Keratinocyte (primary cell): ENCODE measurements around the gene CD96. TPM values are rescaled to one million over a fixed set of nuclear protein-coding genes. Genes with fewer than 3 reads are reported as not detected.
"Not testable (repeated sequence)": the region's sequence is repeated elsewhere in the genome, so short reads cannot be mapped to it uniquely, and the experiment has no call there.

Experiments
- DNase-seq: peaks from one replicate; pipeline ENCODE4 v3.0.0-alpha.2; 2011; ENCODE audit warnings: low read depth, missing footprints, low spot score
- FAIRE-seq: peaks from 2 replicates; lab custom pipeline; 2011; peaks lifted over from hg19 to GRCh38; lab: Jason Lieb, UNC
- H2AFZ ChIP-seq: 2 replicates; pipeline ENCODE4 v1.6.0; 2012; ENCODE audit warnings: low read length, control low read depth, inconsistent platforms; ENCODE audit not compliant: control insufficient read depth
- H3K27ac ChIP-seq: 2 replicates; pipeline ENCODE4 v1.5.1; 2011; ENCODE audit warnings: low read length; ENCODE audit not compliant: control insufficient read depth, insufficient read depth
- H3K27me3 ChIP-seq: 3 replicates; pipeline ENCODE4 v1.6.0; 2011; ENCODE audit warnings: low read length; ENCODE audit not compliant: control insufficient read depth, insufficient read depth; ENCODE audit errors: extremely low read depth
- H3K36me3 ChIP-seq, 2 experiments: 2 replicates in 1 of 2; 3 replicates in 1 of 2; pipeline ENCODE4 v1.5.1; 2011; ENCODE audit warnings: low read length in 2 of 2, mild to moderate bottlenecking in 1 of 2; ENCODE audit not compliant: control insufficient read depth in 2 of 2, insufficient read depth in 2 of 2; ENCODE audit errors: extremely low read depth in 1 of 2
- H3K4me1 ChIP-seq: 3 replicates; pipeline ENCODE4 v1.5.1; 2011; ENCODE audit warnings: low read length; ENCODE audit not compliant: control insufficient read depth, insufficient read depth; ENCODE audit errors: extremely low read depth
- H3K4me2 ChIP-seq: 3 replicates; pipeline ENCODE4 v1.6.0; 2011; ENCODE audit warnings: low read depth, low read length; ENCODE audit not compliant: control insufficient read depth, insufficient read depth; ENCODE audit errors: extremely low read depth
- H3K4me3 ChIP-seq, 3 experiments: fragments of 200-600 bp in 1 of 3; sonication (generic) in 1 of 3; 2 replicates in 2 of 3; 3 replicates in 1 of 3; pipeline ENCODE4 v1.5.1; 2011 to 2016; ENCODE audit warnings: low read length in 3 of 3, mild to moderate bottlenecking in 3 of 3, control low read depth in 2 of 3, inconsistent platforms in 1 of 3, low read depth in 1 of 3, mixed read lengths in 1 of 3, mixed run types in 1 of 3, moderate library complexity in 1 of 3; ENCODE audit not compliant: control insufficient read depth in 2 of 3, insufficient read depth in 2 of 3; ENCODE audit errors: extremely low read depth in 1 of 3
- H3K79me2 ChIP-seq: 2 replicates; pipeline ENCODE4 v1.6.0; 2012; ENCODE audit warnings: low read length; ENCODE audit not compliant: control insufficient read depth, insufficient read depth
- H3K9ac ChIP-seq: 3 replicates; pipeline ENCODE4 v1.6.0; 2011; ENCODE audit warnings: low read length; ENCODE audit not compliant: control insufficient read depth, insufficient read depth; ENCODE audit errors: extremely low read depth
- H3K9me1 ChIP-seq: 3 replicates; pipeline ENCODE4 v1.6.0; 2011; ENCODE audit warnings: low read length; ENCODE audit not compliant: control insufficient read depth, insufficient read depth; ENCODE audit errors: extremely low read depth
- H3K9me3 ChIP-seq: 2 replicates; pipeline ENCODE4 v1.5.1; 2012; ENCODE audit warnings: low read depth, low read length; ENCODE audit not compliant: control insufficient read depth
- H4K20me1 ChIP-seq: 3 replicates; pipeline ENCODE4 v1.6.0; 2011; ENCODE audit warnings: low read length; ENCODE audit not compliant: control insufficient read depth, insufficient read depth; ENCODE audit errors: extremely low read depth
- EZH2 ChIP-seq: IDR thresholded peaks from one replicate; pipeline ENCODE4 v1.6.1; 2012; ENCODE audit warnings: inconsistent platforms, mild to moderate bottlenecking, low read length, moderate library complexity
- dilution Hi-C: fragments of 300-500 bp; cut with MboI; formaldehyde crosslinking; loops from one replicate; pipeline ENCODE4 v1.7.0; 2020; ENCODE audit warnings: low sequenced_read_pairs; ENCODE audit not compliant: extremely low pct_ligation_motif_present
- polyA plus RNA-seq, 5 experiments: library from polyadenylated mRNA; depleted of rRNA in 3 of 5; stranded (reverse) in 3 of 5; stranded (forward) in 1 of 5; unstranded in 1 of 5; fragments of >200 nt; gene quantifications; 1 replicate in 1 of 5; 2 replicates in 3 of 5; 3 replicates in 1 of 5; pipeline versions ENCODE4 v1.2.1 to v1.2.3, GENCODE V29; 2011 to 2012; ENCODE audit warnings: missing spikeins in 2 of 5, low read depth in 1 of 5, low replicate concordance in 1 of 5
- TF ChIP-seq, protein P1 (sequence below), 3 experiments: IDR thresholded peaks in 1 of 3; conservative IDR thresholded peaks in 1 of 3; optimal IDR thresholded peaks in 1 of 3; 2 replicates in 2 of 3; 3 replicates in 1 of 3; pipeline versions ENCODE3 to v1.5.1; 2011; ENCODE audit warnings: low read length in 3 of 3, mild to moderate bottlenecking in 3 of 3, moderate library complexity in 2 of 3, control low read depth in 1 of 3, inconsistent platforms in 1 of 3; ENCODE audit not compliant: insufficient read depth in 2 of 3; ENCODE audit errors: extremely low read depth in 1 of 3

Gene CD96
- polyA plus RNA-seq, 1 donor (not counting 4 experiments of a cell fraction or from before 2014, with no cell fraction given), result 0.13 TPM

DNA sequence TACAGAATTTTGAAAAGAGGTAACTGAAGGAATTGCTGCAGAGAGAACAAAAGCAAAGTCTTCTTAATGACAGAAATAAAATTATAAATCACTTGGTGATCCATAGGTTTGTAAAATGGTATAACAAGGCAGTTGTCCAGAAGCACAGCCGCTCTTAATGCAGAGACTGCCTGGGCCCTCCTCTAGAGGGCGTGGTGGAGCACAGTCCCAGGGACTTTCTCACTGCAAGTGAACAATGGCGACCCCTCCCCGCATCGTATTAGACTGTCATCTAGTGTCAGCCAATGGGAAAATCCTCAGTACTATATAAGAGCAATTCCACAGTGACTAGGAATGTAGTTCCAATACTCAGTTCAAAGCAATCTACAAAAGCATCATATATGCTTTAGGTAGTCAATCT is 79.5 kb downstream of the CD96 start:
- Histone ChIP-seq H3K79me2 (no peaks in the 10 kb centered on the region), H3K27ac (no peak overlapping the region), H3K4me2 (no peak overlapping the region), H2AFZ (no peak overlapping the region), H3K36me3 (no peaks in the 10 kb centered on the region), H3K4me1 (peaks cover 20% of the 10 kb centered on the region), H3K4me3 (no peak overlapping the region), H4K20me1 (no peaks in the 10 kb centered on the region), H3K9ac (no peak overlapping the region), H3K9me3 (no peaks in the 10 kb centered on the region), H3K9me1 (no peaks in the 10 kb centered on the region), H3K27me3 (no peaks in the 10 kb centered on the region)
- dilution Hi-C loops, result no loop called here
- no peak for TF ChIP-seq EZH2
- TF ChIP-seq, protein P1, sequence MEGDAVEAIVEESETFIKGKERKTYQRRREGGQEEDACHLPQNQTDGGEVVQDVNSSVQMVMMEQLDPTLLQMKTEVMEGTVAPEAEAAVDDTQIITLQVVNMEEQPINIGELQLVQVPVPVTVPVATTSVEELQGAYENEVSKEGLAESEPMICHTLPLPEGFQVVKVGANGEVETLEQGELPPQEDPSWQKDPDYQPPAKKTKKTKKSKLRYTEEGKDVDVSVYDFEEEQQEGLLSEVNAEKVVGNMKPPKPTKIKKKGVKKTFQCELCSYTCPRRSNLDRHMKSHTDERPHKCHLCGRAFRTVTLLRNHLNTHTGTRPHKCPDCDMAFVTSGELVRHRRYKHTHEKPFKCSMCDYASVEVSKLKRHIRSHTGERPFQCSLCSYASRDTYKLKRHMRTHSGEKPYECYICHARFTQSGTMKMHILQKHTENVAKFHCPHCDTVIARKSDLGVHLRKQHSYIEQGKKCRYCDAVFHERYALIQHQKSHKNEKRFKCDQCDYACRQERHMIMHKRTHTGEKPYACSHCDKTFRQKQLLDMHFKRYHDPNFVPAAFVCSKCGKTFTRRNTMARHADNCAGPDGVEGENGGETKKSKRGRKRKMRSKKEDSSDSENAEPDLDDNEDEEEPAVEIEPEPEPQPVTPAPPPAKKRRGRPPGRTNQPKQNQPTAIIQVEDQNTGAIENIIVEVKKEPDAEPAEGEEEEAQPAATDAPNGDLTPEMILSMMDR (optimal IDR thresholded peaks at IDR 0.05 in 1 of 3, IDR thresholded peaks at IDR 0.05 in 1 of 3, conservative IDR thresholded peaks at IDR 0.05 in 1 of 3; ENCODE audit: extremely low read depth in 1 of 3, insufficient read depth in 2 of 3, low read length in 3 of 3), result peak; percentile 54 to 63 (median 63)
- DNase-seq (no peak), FAIRE-seq (no peak)

DNA sequence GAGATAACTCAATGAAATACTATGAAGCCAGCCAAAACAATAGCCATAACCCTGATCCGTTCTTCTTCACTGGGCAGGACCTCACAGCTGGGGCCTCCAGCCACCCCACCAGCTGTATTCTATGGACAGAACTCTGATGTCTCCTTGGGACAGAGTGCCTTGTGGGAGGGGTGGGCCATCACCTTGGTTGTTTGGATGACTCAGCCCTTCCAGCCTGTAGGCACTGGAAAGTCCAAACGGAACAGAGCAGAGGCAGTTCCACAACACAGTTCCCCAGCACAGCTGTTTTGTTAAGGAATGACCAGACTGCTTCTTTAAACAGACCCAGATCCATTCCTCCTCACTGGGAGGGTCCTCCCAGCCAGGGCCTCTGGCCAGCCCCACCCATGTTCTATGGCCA is 85.1 kb downstream of the CD96 start:
- TF ChIP-seq, protein P1 (optimal IDR thresholded peaks at IDR 0.05 in 1 of 3, IDR thresholded peaks at IDR 0.05 in 1 of 3, conservative IDR thresholded peaks at IDR 0.05 in 1 of 3; ENCODE audit: extremely low read depth in 1 of 3, insufficient read depth in 2 of 3, low read length in 3 of 3), result no peak
- TF ChIP-seq EZH2, result no peak
- Histone ChIP-seq H3K4me1 (peaks cover 6% of the 10 kb centered on the region), H3K9me1 (no peaks in the 10 kb centered on the region), H3K27me3 (no peaks in the 10 kb centered on the region), H3K9me3 (no peaks in the 10 kb centered on the region), H3K9ac (no peak overlapping the region), H2AFZ (peak overlapping the region; percentile 62), H3K79me2 (no peaks in the 10 kb centered on the region), H3K36me3 (no peaks in the 10 kb centered on the region), H3K4me3 (no peak overlapping the region), H3K27ac (no peak overlapping the region), H4K20me1 (no peaks in the 10 kb centered on the region), H3K4me2 (peak overlapping the region; percentile 29)
- FAIRE-seq, result peak; percentile 72
- DNase-seq, result no peak
- dilution Hi-C loops, result no loop called here

DNA sequence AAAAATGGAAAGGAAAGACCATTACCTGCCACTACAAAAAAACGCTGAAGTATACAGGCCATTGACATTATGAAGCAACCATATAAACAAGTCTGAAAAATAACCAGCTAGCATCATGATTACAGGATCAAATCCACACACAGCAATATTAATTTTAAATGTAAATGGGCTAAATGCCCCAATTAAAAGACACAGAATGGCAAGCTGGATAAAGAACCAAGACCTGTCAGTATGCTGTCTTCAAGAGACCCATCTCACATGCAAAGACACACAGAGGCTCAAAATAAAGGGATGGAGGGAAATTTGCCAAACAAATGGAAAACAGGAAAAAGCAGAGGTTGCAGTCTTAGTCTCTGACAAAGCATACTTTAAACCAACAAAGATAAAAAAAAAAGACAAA is 87.0 kb downstream of the CD96 start:
- H3K4me2 ChIP-seq, H4K20me1 ChIP-seq, H3K36me3 ChIP-seq, H3K9me3 ChIP-seq, H3K9ac ChIP-seq, FAIRE-seq, H2AFZ ChIP-seq, dilution Hi-C loops, DNase-seq, H3K4me3 ChIP-seq, H3K9me1 ChIP-seq, H3K27me3 ChIP-seq, H3K4me1 ChIP-seq, H3K79me2 ChIP-seq, H3K27ac ChIP-seq: not testable (repeated sequence)

DNA sequence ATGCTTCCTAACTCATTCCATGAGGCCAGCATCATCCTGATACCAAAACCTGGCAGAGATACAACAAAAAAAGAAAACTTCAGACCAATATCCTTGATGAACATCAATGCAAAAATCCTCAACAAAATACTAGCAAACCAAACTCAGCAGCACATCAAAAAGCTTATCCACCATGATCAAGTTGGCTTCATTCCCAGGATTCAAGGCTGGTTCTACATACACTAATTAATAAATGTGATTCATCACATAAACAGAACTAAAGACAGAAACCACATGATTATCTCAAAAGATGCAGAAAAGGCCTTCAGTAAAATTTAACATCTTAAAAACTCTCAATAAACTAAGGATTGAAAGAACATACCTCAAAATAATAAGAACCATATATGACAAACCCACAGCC is 88.6 kb downstream of the CD96 start:
- FAIRE-seq, H3K4me2 ChIP-seq, H3K9me1 ChIP-seq, H3K9ac ChIP-seq, dilution Hi-C loops, H3K36me3 ChIP-seq, H4K20me1 ChIP-seq, H2AFZ ChIP-seq, H3K79me2 ChIP-seq, H3K27ac ChIP-seq, DNase-seq, H3K9me3 ChIP-seq, H3K4me1 ChIP-seq, H3K27me3 ChIP-seq, H3K4me3 ChIP-seq: not testable (repeated sequence)
